Neuronal stem cell (in vitro differentiated cells): ENCODE data around the gene HPCAL1. TPM values are rescaled to one million over a fixed set of nuclear protein-coding genes. Genes with fewer than 3 reads are reported as not detected.

ENCODE experiments used
- DNase-seq: peaks from one replicate; pipeline ENCODE4 v3.0.0-alpha.2; 2013; ENCODE audit warnings: low spot score
- H2AFZ ChIP-seq: one replicate; pipeline ENCODE4 v1.6.1; 2013; ENCODE audit warnings: mild to moderate bottlenecking, low read length, inconsistent platforms
- H2AK5ac ChIP-seq: 2 replicates; pipeline ENCODE4 v1.6.1; 2013; ENCODE audit warnings: low read depth, mild to moderate bottlenecking, inconsistent platforms, low read length, moderate library complexity, mixed read lengths
- H2BK120ac ChIP-seq: 2 replicates; pipeline ENCODE4 v1.6.1; 2013; ENCODE audit warnings: low read depth, mild to moderate bottlenecking, inconsistent platforms, low read length, moderate library complexity, mixed read lengths
- H2BK12ac ChIP-seq: one replicate; pipeline ENCODE4 v1.6.1; 2013; ENCODE audit warnings: low read length, inconsistent platforms
- H2BK15ac ChIP-seq: 2 replicates; pipeline ENCODE4 v1.6.1; 2013; ENCODE audit warnings: mild to moderate bottlenecking, low read length, inconsistent platforms, mixed read lengths
- H2BK5ac ChIP-seq: one replicate; pipeline ENCODE4 v1.6.1; 2013; ENCODE audit warnings: inconsistent platforms, mild to moderate bottlenecking, low read length, moderate library complexity
- H3K14ac ChIP-seq: one replicate; pipeline ENCODE4 v1.6.1; 2013; ENCODE audit warnings: low read length, inconsistent platforms
- H3K18ac ChIP-seq: 2 replicates; pipeline ENCODE4 v1.6.1; 2013; ENCODE audit warnings: low read length, inconsistent platforms
- H3K23ac ChIP-seq: 2 replicates; pipeline ENCODE4 v1.6.1; 2013; ENCODE audit warnings: low read depth, mild to moderate bottlenecking, mixed read lengths, low read length, inconsistent platforms; ENCODE audit not compliant: poor library complexity
- H3K27ac ChIP-seq: replicated peaks from 3 replicates; pipeline ENCODE4 v1.5.1; 2013; ENCODE audit warnings: low read length, inconsistent platforms
- H3K27me3 ChIP-seq, 3 experiments: 2 replicates each; pipeline ENCODE4 v1.6.1; 2013; ENCODE audit warnings: low read length in 3 of 3, mild to moderate bottlenecking in 2 of 3, inconsistent platforms in 1 of 3, low read depth in 1 of 3, mixed read lengths in 1 of 3, moderate library complexity in 1 of 3; ENCODE audit not compliant: control insufficient read depth in 3 of 3, insufficient read depth in 3 of 3
- H3K36me3 ChIP-seq, 2 donors: replicated peaks in 1 of 2; 2 replicates each; pipeline ENCODE4 v1.6.1; 2013; ENCODE audit warnings: low read length in 2 of 2; ENCODE audit not compliant: control insufficient read depth in 2 of 2, insufficient read depth in 2 of 2
- H3K4ac ChIP-seq: 2 replicates; pipeline ENCODE4 v1.6.1; 2013; ENCODE audit warnings: inconsistent platforms, mild to moderate bottlenecking, low read length, moderate library complexity
- H3K4me1 ChIP-seq, 2 donors: 1 replicate in 1 of 2; 2 replicates in 1 of 2; pipeline ENCODE4 v1.6.1; 2013; ENCODE audit warnings: low read length in 2 of 2, low read depth in 1 of 2; ENCODE audit not compliant: control insufficient read depth in 2 of 2, insufficient read depth in 1 of 2
- H3K4me2 ChIP-seq: one replicate; pipeline ENCODE4 v1.6.1; 2013; ENCODE audit warnings: mild to moderate bottlenecking, low read length, inconsistent platforms; ENCODE audit not compliant: insufficient read depth, poor library complexity, severe bottlenecking
- H3K4me3 ChIP-seq, 2 donors: 2 replicates each; pipeline ENCODE4 v1.5.1; 2013; ENCODE audit warnings: low read length in 2 of 2, mild to moderate bottlenecking in 2 of 2, inconsistent platforms in 1 of 2, moderate library complexity in 1 of 2
- H3K79me1 ChIP-seq: one replicate; pipeline ENCODE4 v1.6.1; 2013; ENCODE audit warnings: low read depth, mild to moderate bottlenecking, inconsistent platforms, low read length, moderate library complexity
- H3K9ac ChIP-seq: one replicate; pipeline ENCODE4 v1.6.1; 2013; ENCODE audit warnings: mild to moderate bottlenecking, low read depth, low read length, inconsistent platforms; ENCODE audit not compliant: poor library complexity
- H3K9me3 ChIP-seq, 2 donors: replicated peaks in 1 of 2; 2 replicates each; pipeline versions ENCODE3 to v1.6.1; 2013; ENCODE audit warnings: low read length in 2 of 2, mild to moderate bottlenecking in 2 of 2, inconsistent platforms in 1 of 2, low read depth in 1 of 2, mixed read lengths in 1 of 2, moderate library complexity in 1 of 2; ENCODE audit not compliant: control insufficient read depth in 2 of 2, insufficient read depth in 1 of 2
- H4K8ac ChIP-seq: one replicate; pipeline ENCODE4 v1.6.1; 2013; ENCODE audit warnings: low read depth, mild to moderate bottlenecking, inconsistent platforms, low read length, moderate library complexity
- H4K91ac ChIP-seq: one replicate; pipeline ENCODE4 v1.6.1; 2013; ENCODE audit warnings: low read length, low read depth, mild to moderate bottlenecking, inconsistent platforms; ENCODE audit not compliant: poor library complexity
- WGBS, 2 donors: extraction: QIAGEN DNeasy Blood & Tissue Kit; methylation state at CpG; one replicate each; pipeline ENCODE4 v1.1.7; 2013; ENCODE audit warnings: missing lambda C conversion rate in 2 of 2, mixed read lengths in 1 of 2; ENCODE audit not compliant: insufficient read length in 2 of 2, insufficient replicate concordance in 1 of 2; ENCODE audit errors: extremely low coverage in 2 of 2; 5-methylcytosine and 5-hydroxymethylcytosine counted together
- polyA plus RNA-seq, 2 experiments: library from polyadenylated mRNA; stranded (reverse); fragments of 200-250 nt; gene quantifications; one replicate each; pipeline ENCODE4 v1.2.3, GENCODE V29; 2013

HPCAL1 gene
- polyA plus RNA-seq (2013, experiment 1 of 2): 10.7 TPM
- 9.6 TPM for polyA plus RNA-seq (2013, experiment 2 of 2)

- Histone ChIP-seq H4K8ac (peak within 1 kb of the TSS; percentile 98), H3K4me2 (peak within 1 kb of the TSS; percentile 95), H4K91ac (peak within 1 kb of the TSS; percentile 100), H2BK120ac (peak within 1 kb of the TSS; percentile 89), H3K79me1 (peaks cover 3% of the 10 kb centered on the region), H2AFZ (peak within 1 kb of the TSS; percentile 91), H3K4ac (no peak within 1 kb of the TSS), H3K18ac (peak within 1 kb of the TSS; percentile 96), H3K4me1 (peaks cover 14 to 18% of the 10 kb centered on the region in 2 donors), H3K14ac (peak within 1 kb of the TSS; percentile 71), H2AK5ac (peak within 1 kb of the TSS; percentile 94), H3K27ac (peak within 1 kb of the TSS; percentile 53), H2BK12ac (no peak within 1 kb of the TSS), H2BK5ac (no peak within 1 kb of the TSS), H3K4me3 (peak within 1 kb of the TSS; percentile 60 to 89), H3K36me3 (no peaks in the 10 kb centered on the region), H2BK15ac (peak within 1 kb of the TSS; percentile 32), H3K9ac (peak within 1 kb of the TSS; percentile 96), H3K27me3 (peaks cover 13 to 34% (median 16%) of the 10 kb centered on the region in 3 experiments), H3K23ac (peak within 1 kb of the TSS; percentile 70), H3K9me3 (peaks cover 0 to 2% of the 10 kb centered on the region in 2 donors)
- peak; percentile 91 for DNase-seq
- no CpG with 5 or more reads among the region's 87 CpGs for WGBS, 2 donors
Measured at GRCh38 chr2:10302479-10303180, at the start of gene HPCAL1. Gene HPCAL1, plus strand, starts transcription at chr2:10302904. Its CDS starts 116,854 bp downstream, at chr2:10419758.

GRCh38 chr2:10253596-10254372 lies 48.9 kb upstream of the HPCAL1 start:
- Histone ChIP-seq H4K91ac (no peak overlapping the region), H2BK12ac (no peak overlapping the region), H3K18ac (peak overlapping the region; percentile 80), H2AK5ac (peak overlapping the region; percentile 40), H3K27me3 (peaks cover 0 to 56% (median 0%) of the 10 kb centered on the region in 3 experiments), H3K9me3 (peaks cover 0 to 7% of the 10 kb centered on the region in 2 donors), H3K79me1 (no peaks in the 10 kb centered on the region), H3K27ac (no peak overlapping the region), H2BK5ac (no peak overlapping the region), H3K23ac (peak overlapping the region; percentile 25), H4K8ac (no peak overlapping the region), H3K4ac (no peak overlapping the region), H2BK15ac (peak overlapping the region; percentile 60), H3K36me3 (no peaks in the 10 kb centered on the region), H3K4me3 (no peak overlapping the region), H2AFZ (no peak overlapping the region), H3K4me2 (no peak overlapping the region), H3K14ac (peak overlapping the region; percentile 25), H2BK120ac (no peak overlapping the region), H3K4me1 (peaks cover 0 to 3% of the 10 kb centered on the region in 2 donors), H3K9ac (no peak overlapping the region)
- no CpG with 5 or more reads among the region's 18 CpGs for WGBS, 2 donors
- no peak for DNase-seq

- H4K8ac ChIP-seq: no peak overlapping the region
- H3K18ac ChIP-seq: peak overlapping the region; percentile 80
- peak overlapping the region; percentile 25 for H3K9ac ChIP-seq
- H4K91ac ChIP-seq: no peak overlapping the region
- no peak overlapping the region for H2BK5ac ChIP-seq
- no CpG with 5 or more reads among the region's 31 CpGs for WGBS, 2 donors
- H3K4me1 ChIP-seq: peaks cover 0 to 3% of the 10 kb centered on the region in 2 donors
- peak overlapping the region; percentile 32 for H3K14ac ChIP-seq
- no peak overlapping the region for H3K27ac ChIP-seq
- H3K27me3 ChIP-seq: peaks cover 0 to 63% (median 0%) of the 10 kb centered on the region in 3 experiments
- no peak overlapping the region for H2AFZ ChIP-seq
- no peak for DNase-seq
- H2BK15ac ChIP-seq: peak overlapping the region; percentile 60
- no peaks in the 10 kb centered on the region for H3K36me3 ChIP-seq
- no peak overlapping the region for H3K4me2 ChIP-seq
- H3K9me3 ChIP-seq: peaks cover 0 to 7% of the 10 kb centered on the region in 2 donors
- H2BK12ac ChIP-seq: no peak overlapping the region
- H2AK5ac ChIP-seq: peak overlapping the region; percentile 34
- no peak overlapping the region for H2BK120ac ChIP-seq
- peak overlapping the region; percentile 25 for H3K23ac ChIP-seq
- H3K4ac ChIP-seq: no peak overlapping the region
- no peak overlapping the region for H3K4me3 ChIP-seq
- H3K79me1 ChIP-seq: no peaks in the 10 kb centered on the region
Measured at GRCh38 chr2:10254373-10255188, 48.1 kb upstream of the HPCAL1 start.
